K562 (cell line): ENCODE data around the gene FAM149B1. TPM values are rescaled to one million over a fixed set of nuclear protein-coding genes. Genes with fewer than 3 reads are reported as not detected.

ENCODE experiments used
- ATAC-seq: fragments of 200-7000 bp; cut with Tn5 transposase; 3 replicates; pipeline ENCODE4 v1.9.1; 2020; ENCODE audit warnings: moderate library complexity
- BruUV-seq: library from RNA; stranded (reverse); fragments of 400-500 nt; replicated peaks from 2 replicates; lab custom pipeline; 2021; lab: Mats Ljungman, UMichigan
- CTCF ChIA-PET: fragments of 300-600 bp; formaldehyde crosslinking; extraction: SDS; loops from one replicate; lab custom pipeline; 2021; ENCODE audit warnings: low intra/inter-chr PET ratio; lab: Yijun Ruan, JAX
- POLR2A ChIA-PET: fragments of 300-600, 350-650 bp; sonication (Branson Sonifier 250); formaldehyde crosslinking; extraction: SDS; loops from one replicate; lab custom pipeline; 2021; ENCODE audit warnings: antibody characterized with exemption, inconsistent platforms; lab: Yijun Ruan, JAX
- DNase-seq, 4 experiments: peaks; one replicate each; pipeline versions ENCODE4 v3.0.0 to v3.0.0-alpha.2; 2011 to 2018; ENCODE audit warnings: low spot score in 3 of 4, mixed read lengths in 3 of 4; ENCODE audit errors: extremely low read depth in 1 of 4
- FAIRE-seq: peaks from 2 replicates; lab custom pipeline; 2011; peaks lifted over from hg19 to GRCh38; lab: Jason Lieb, UNC
- H2AFZ ChIP-seq: 2 replicates; pipeline ENCODE4 v1.6.0; 2011; ENCODE audit warnings: low read depth, low read length, control low read depth, inconsistent platforms
- H3K27ac ChIP-seq: fragments of 200-600 bp; 3 replicates; pipeline ENCODE4 v1.8.0; 2011; ENCODE audit warnings: low read depth, mild to moderate bottlenecking, control low read depth, inconsistent platforms, low read length, moderate library complexity, mixed read lengths; ENCODE audit errors: extremely low read depth
- H3K27me3 ChIP-seq, 2 experiments: fragments of 300-600 bp in 1 of 2; 2 replicates in 1 of 2; 3 replicates in 1 of 2; pipeline versions ENCODE4 v1.6.0 to v1.8.0; 2011; ENCODE audit warnings: inconsistent platforms in 2 of 2, low read length in 2 of 2, mild to moderate bottlenecking in 1 of 2, mixed read lengths in 1 of 2, moderate library complexity in 1 of 2; ENCODE audit not compliant: control insufficient read depth in 2 of 2, insufficient read depth in 2 of 2
- H3K36me3 ChIP-seq: fragments of 300-600 bp; 3 replicates; pipeline ENCODE4 v1.8.0; 2011; ENCODE audit warnings: mild to moderate bottlenecking, low read length, inconsistent platforms; ENCODE audit not compliant: control insufficient read depth, insufficient read depth
- H3K4me1 ChIP-seq, 2 experiments: fragments of 200-600 bp in 1 of 2; replicated peaks in 1 of 2; 2 replicates in 1 of 2; 3 replicates in 1 of 2; pipeline versions ENCODE4 v1.5.1 to v1.8.0; 2011; ENCODE audit warnings: inconsistent platforms in 2 of 2, low read length in 2 of 2, mild to moderate bottlenecking in 1 of 2, mixed read lengths in 1 of 2, moderate library complexity in 1 of 2; ENCODE audit not compliant: control insufficient read depth in 2 of 2, insufficient read depth in 2 of 2
- H3K4me2 ChIP-seq: 2 replicates; pipeline ENCODE4 v1.6.1; 2011; ENCODE audit warnings: low read length, control low read depth, inconsistent platforms, mixed read lengths; ENCODE audit not compliant: insufficient read depth
- H3K4me3 ChIP-seq: fragments of 200-600 bp; sonication (generic), shearing (Covaris generic); 2 replicates; pipeline ENCODE4 v1.5.1; 2016; ENCODE audit warnings: control low read depth, inconsistent platforms
- H3K79me2 ChIP-seq: fragments of 200-600 bp; 3 replicates; pipeline ENCODE4 v1.8.0; 2011; ENCODE audit warnings: low read length, inconsistent platforms; ENCODE audit not compliant: control insufficient read depth, insufficient read depth
- H3K9ac ChIP-seq, 2 experiments: 2 replicates each; pipeline versions ENCODE4 v1.6.0 to v1.6.1; 2011; ENCODE audit warnings: low read depth in 2 of 2, low read length in 2 of 2, control low read depth in 1 of 2, inconsistent platforms in 1 of 2, mild to moderate bottlenecking in 1 of 2, mixed read lengths in 1 of 2; ENCODE audit not compliant: insufficient read depth in 1 of 2
- H3K9me1 ChIP-seq: one replicate; pipeline ENCODE4 v1.6.0; 2011; ENCODE audit warnings: inconsistent platforms, mild to moderate bottlenecking, low read length, moderate library complexity; ENCODE audit not compliant: control insufficient read depth, insufficient read depth
- H3K9me3 ChIP-seq: replicated peaks from 2 replicates; pipeline ENCODE4 v1.5.1; 2011; ENCODE audit warnings: low read depth, low read length, inconsistent platforms; ENCODE audit not compliant: control insufficient read depth, insufficient read depth
- H4K20me1 ChIP-seq: replicated peaks from 2 replicates; pipeline ENCODE4 v1.6.1; 2011; ENCODE audit warnings: low read length, inconsistent platforms, mixed read lengths; ENCODE audit not compliant: control insufficient read depth, insufficient read depth
- BCL6 ChIP-seq: fragments of 250-450 bp; sonication (Bioruptor Pico); IDR thresholded peaks from 2 replicates; pipeline ENCODE4 v1.4.0; 2020
- FOXJ2 ChIP-seq: fragments of 200-800 bp; sonication (Bioruptor generic); IDR thresholded peaks from 2 replicates; pipeline ENCODE4 v1.6.1; 2016; ENCODE audit warnings: missing genetic modification characterization, missing compliant biosample characterization
- HOXB6 ChIP-seq: fragments of 250-450 bp; sonication (Bioruptor Pico); IDR thresholded peaks from 2 replicates; pipeline ENCODE4 v1.5.1; 2022; ENCODE audit warnings: mild to moderate bottlenecking, borderline replicate concordance
- LARP7 ChIP-seq: fragments of 450-650 bp; IDR thresholded peaks from 2 replicates; pipeline ENCODE4 v1.6.1; 2016
- OTX1 ChIP-seq: fragments of 450-650 bp; formaldehyde crosslinking; IDR thresholded peaks from 2 replicates; pipeline ENCODE4 v1.4.0; 2022; ENCODE audit warnings: mild to moderate bottlenecking
- PHF20 ChIP-seq: fragments of 450-650 bp; IDR thresholded peaks from 2 replicates; pipeline ENCODE4 v1.6.1; 2018; ENCODE audit not compliant: partially characterized antibody
- SIN3A ChIP-seq, 2 experiments: fragments of 150-350 bp in 1 of 2; IDR thresholded peaks; 2 replicates each; pipeline ENCODE4 v1.6.1; 2011 to 2016; ENCODE audit warnings: borderline replicate concordance in 2 of 2, low read depth in 2 of 2, low read length in 2 of 2, mild to moderate bottlenecking in 2 of 2, moderate library complexity in 2 of 2; ENCODE audit not compliant: control insufficient read depth in 1 of 2
- THRB ChIP-seq: fragments of 450-650 bp; formaldehyde crosslinking; conservative IDR thresholded peaks from 2 replicates; pipeline ENCODE4 v1.4.0; 2022; ENCODE audit warnings: mild to moderate bottlenecking, missing genetic modification characterization
- TRIM25 ChIP-seq: fragments of 450-650 bp; IDR thresholded peaks from 2 replicates; pipeline ENCODE4 v1.7.0; 2016; ENCODE audit warnings: borderline replicate concordance
- ZBTB43 ChIP-seq: sonication (generic); formaldehyde crosslinking; IDR thresholded peaks from 2 replicates; pipeline ENCODE4 v1.8.0; 2023; ENCODE audit warnings: mild to moderate bottlenecking, missing genetic modification reagents
- ZNF280A ChIP-seq: fragments of 450-650 bp; IDR thresholded peaks from 2 replicates; pipeline ENCODE4 v1.6.1; 2018; ENCODE audit warnings: mild to moderate bottlenecking, low read depth; ENCODE audit not compliant: partially characterized antibody
- ZNF316 ChIP-seq: fragments of 450-650 bp; IDR thresholded peaks from 2 replicates; pipeline ENCODE4 v1.6.1; 2016
- ZNF384 ChIP-seq: IDR thresholded peaks from 2 replicates; pipeline ENCODE4 v1.6.1; 2012; ENCODE audit warnings: low read depth, low read length, improper control_type of control experiment
- WGBS: fragments of 100-300 bp; shearing (Covaris generic); methylation state at CpG from one replicate; pipeline ENCODE4 v1.1.6; 2016; ENCODE audit warnings: low coverage, mixed read lengths; ENCODE audit not compliant: insufficient coverage; ENCODE audit errors: missing lambda C conversion rate; 5-methylcytosine and 5-hydroxymethylcytosine counted together
- in situ Hi-C: fragments of 300-500 bp; cut with MboI; formaldehyde crosslinking; loops from 4 replicates; pipeline ENCODE4 v1.15.0; 2018; ENCODE audit warnings: inconsistent platforms, mixed read lengths
- intact Hi-C: fragments of 100-400 bp; cut with micrococcal nuclease; formaldehyde crosslinking; loops from 2 replicates; pipeline ENCODE4 v1.14.2; 2022
- polyA plus RNA-seq, 8 experiments: library from polyadenylated mRNA; depleted of rRNA in 4 of 8; stranded (reverse) in 5 of 8; unstranded in 3 of 8; fragments of >200 nt; fragmentation: Nextera tagmentation in 2 of 8; fragmentation: Illumina TruSeq in 1 of 8; extraction: Ambion mirVana in 2 of 8; extraction: Trizol in 1 of 8; gene quantifications; 2 replicates each; pipeline versions ENCODE4 v1.2.1 to v1.2.3, GENCODE V29; 2011 to 2014; ENCODE audit warnings: inconsistent platforms in 1 of 8, missing spikeins in 1 of 8
- total RNA-seq, 7 experiments: library from RNA; depleted of rRNA in 6 of 7; stranded (reverse); fragments of >200 nt in 6 of 7; fragmentation: Illumina TruSeq in 2 of 7; extraction: Trizol in 2 of 7; gene quantifications; 2 replicates each; pipeline versions ENCODE4 v1.2.1 to v1.2.3, GENCODE V29; 2011 to 2021; ENCODE audit warnings: low replicate concordance in 1 of 7

Gene FAM149B1
- total and polyA plus RNA-seq, 9 of the 15 experiments (the other 6 are each of a cell fraction or from before 2014, with no cell fraction given), result 4.2 to 18.5 (median 9.3) TPM

DNA sequence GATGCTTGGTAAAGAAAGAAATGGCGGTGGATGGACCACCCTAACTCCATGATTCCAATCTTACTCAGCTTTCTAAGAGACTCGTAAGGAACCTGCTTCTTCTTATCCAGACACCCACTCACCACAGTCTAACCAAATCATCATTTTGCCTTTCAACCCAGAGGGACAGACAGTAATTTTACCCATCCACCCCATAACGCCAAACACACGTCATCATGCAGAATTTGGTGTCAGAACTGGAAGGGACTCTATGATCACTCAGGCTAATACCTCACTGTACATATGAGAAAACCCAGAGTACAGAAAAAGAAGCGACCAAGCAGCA lies 499 bp upstream of the FAM149B1 start:
- intact Hi-C loops (loop anchor here (5.0 kb wide), 2 partner anchors 50 to 55 kb away; partner anchors contain the start of gene NUDT13), in situ Hi-C loops (no loop called here)
- Histone ChIP-seq H3K4me3 (peak overlapping the region; percentile 67), H3K4me2 (peak overlapping the region; percentile 99), H3K27me3 (no peaks in the 10 kb centered on the region), H3K9me3 (no peaks in the 10 kb centered on the region), H3K9ac (peak overlapping the region; percentile 95 to 98), H3K9me1 (no peaks in the 10 kb centered on the region), H3K27ac (peak overlapping the region; percentile 88), H4K20me1 (no peaks in the 10 kb centered on the region), H3K79me2 (peaks cover 57% of the 10 kb centered on the region), H3K4me1 (peaks cover 3 to 4% of the 10 kb centered on the region in 2 experiments; a peak in 2 of 5 replicates), H2AFZ (peak overlapping the region; percentile 97), H3K36me3 (peaks cover 25% of the 10 kb centered on the region)
- no peak for ATAC-seq
- ChIA-PET CTCF (no interaction called here), POLR2A (interaction anchor here (0.7 to 1.6 kb wide), 5 partner anchors 12 to 57 kb away, joined by 3 to 6 read pairs (median 4); partner anchors contain the start of gene NUDT13)
- FAIRE-seq, result no peak
- TF ChIP-seq ZNF316 (0 out of 2 replicates have a peak, but pooled peaks have one; percentile 1), PHF20 (no peak), HOXB6 (0 out of 2 replicates have a peak, but pooled peaks have one; percentile 37), TRIM25 (peak; percentile 82; the same call in 1 of the 2 replicates), BCL6 (no peak), LARP7 (0 out of 2 replicates have a peak, but pooled peaks have one; percentile 39), FOXJ2 (0 out of 2 replicates have a peak, but pooled peaks have one; percentile 39), ZBTB43 (CRISPR knock-in tag) (0 out of 2 replicates have a peak, but pooled peaks have one; percentile 23), OTX1 (CRISPR knock-in tag) (0 out of 2 replicates have a peak, but pooled peaks have one; percentile 8), THRB (CRISPR knock-in tag) (peak; percentile 53; the same call in 1 of the 2 replicates), ZNF280A (peak; percentile 18), ZNF384 (0 out of 2 replicates have a peak, but pooled peaks have one; percentile 2), SIN3A (IDR thresholded peaks at IDR 0.05; ENCODE audit: borderline replicate concordance in 2 of 2, control insufficient read depth in 1 of 2, low read depth in 2 of 2, low read length in 2 of 2) (no peak)
- BruUV-seq, result TSS peak; percentile 62
- peak in 2 of 4 experiments; percentile 26 to 31 for DNase-seq
- WGBS, result 0% methylated on average over 5 of the region's 5 CpGs
